GM12891 (cell line): ENCODE measurements around the gene ANKZF1.

Experiments used
- DNase-seq: peaks from one replicate; pipeline ENCODE4 v3.0.0; 2011; ENCODE audit warnings: low spot score; ENCODE audit not compliant: insufficient read length
- FAIRE-seq: peaks from 2 replicates; lab custom pipeline; 2011; peaks lifted over from hg19 to GRCh38; lab: Jason Lieb, UNC
- PAX5 ChIP-seq: IDR thresholded peaks from 2 replicates; pipeline ENCODE4 v1.6.1; 2011; ENCODE audit warnings: low read length, moderate library complexity, mild to moderate bottlenecking; ENCODE audit not compliant: insufficient read depth, severe bottlenecking
- POLR2A ChIP-seq: IDR thresholded peaks from 2 replicates; pipeline ENCODE4 v1.6.1; 2011; ENCODE audit warnings: low read depth, low read length, control low read depth
- POLR2AphosphoS5 ChIP-seq: IDR thresholded peaks from 2 replicates; pipeline ENCODE4 v1.6.1; 2011; ENCODE audit warnings: low read depth, low read length, control low read depth
- POU2F2 ChIP-seq: IDR thresholded peaks from 2 replicates; pipeline ENCODE4 v1.6.1; 2011; ENCODE audit warnings: low read depth, mild to moderate bottlenecking, control low read depth, low read length, moderate library complexity
- SPI1 ChIP-seq: IDR thresholded peaks from 2 replicates; pipeline ENCODE4 v1.6.1; 2011; ENCODE audit warnings: low read depth, low read length, control low read depth
- TAF1 ChIP-seq: IDR thresholded peaks from 2 replicates; pipeline ENCODE4 v1.6.1; 2011; ENCODE audit warnings: low read depth, low read length, control low read depth

Gene ANKZF1

DNA sequence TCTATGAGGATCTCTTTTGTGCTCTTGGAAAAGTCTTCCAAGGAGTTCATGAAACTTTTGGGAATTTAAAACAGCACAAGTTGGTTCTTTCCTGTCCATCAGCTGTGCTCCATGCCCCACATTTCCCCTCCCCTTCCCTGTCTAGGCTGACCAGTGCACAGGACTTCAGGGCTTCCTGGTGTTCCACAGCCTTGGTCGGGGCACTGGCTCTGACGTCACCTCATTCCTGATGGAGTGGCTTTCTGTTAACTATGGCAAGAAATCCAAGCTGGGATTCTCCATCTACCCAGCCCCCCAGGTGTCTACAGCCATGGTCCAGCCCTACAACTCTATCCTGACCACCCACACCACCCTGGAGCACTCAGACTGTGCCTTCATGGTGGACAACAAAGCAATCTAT is 41.4 kb downstream of the ANKZF1 start:
- no peak for FAIRE-seq
- no peak for TF ChIP-seq POU2F2
- TF ChIP-seq POLR2A = no peak
- TF ChIP-seq SPI1 = no peak
- no peak for TF ChIP-seq TAF1

DNA sequence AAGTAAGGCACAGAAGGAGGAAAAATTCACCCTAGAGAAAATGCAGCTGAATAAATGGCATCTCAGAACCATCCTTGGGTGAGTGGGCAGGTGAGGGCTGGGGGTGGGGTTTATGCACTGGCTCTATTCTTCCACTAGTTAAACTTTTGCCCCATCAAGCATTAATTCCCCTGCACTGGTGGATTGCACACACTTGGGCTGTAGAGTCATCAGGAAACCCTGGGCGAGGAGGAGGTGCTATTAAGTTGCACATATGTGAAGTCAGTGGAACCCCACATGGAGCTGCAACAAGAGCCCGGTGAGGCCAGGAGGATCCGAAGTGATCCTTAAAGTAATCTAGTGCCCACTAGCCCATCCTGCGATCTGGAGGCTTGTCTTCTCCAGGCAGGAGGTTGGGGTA is 42.8 kb downstream of the ANKZF1 start:
- FAIRE-seq = no peak
- TF ChIP-seq POU2F2 (no peak), SPI1 (no peak), PAX5 (no peak), POLR2AphosphoS5 (no peak), TAF1 (no peak), POLR2A (no peak)
- DNase-seq = no peak

More for the DNA sequence above, 41.4 kb downstream of the ANKZF1 start:
- DNase-seq = no peak

DNA sequence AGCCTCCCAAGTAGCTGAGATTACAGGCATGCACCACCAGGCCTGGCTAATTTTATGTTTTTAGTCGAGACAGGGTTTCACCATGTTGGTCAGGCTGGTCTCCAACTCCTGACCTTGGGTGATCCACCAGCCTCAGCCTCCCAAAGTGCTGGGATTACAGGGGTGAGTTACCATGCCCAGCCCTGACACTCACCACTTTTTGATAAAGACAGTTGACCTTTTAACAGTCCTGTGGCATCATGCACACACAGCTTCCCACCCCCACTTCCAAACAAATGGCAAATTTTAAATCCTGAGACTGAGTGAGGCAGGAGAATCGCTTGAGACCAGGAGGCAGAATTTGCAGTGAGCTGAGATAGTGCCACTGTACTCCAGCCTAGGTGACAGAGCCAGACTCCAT is 43.4 kb downstream of the ANKZF1 start:
- FAIRE-seq (no peak), DNase-seq (no peak)
- TF ChIP-seq POLR2AphosphoS5 (no peak), PAX5 (no peak), SPI1 (no peak), TAF1 (no peak), POLR2A (no peak), POU2F2 (no peak)

DNA sequence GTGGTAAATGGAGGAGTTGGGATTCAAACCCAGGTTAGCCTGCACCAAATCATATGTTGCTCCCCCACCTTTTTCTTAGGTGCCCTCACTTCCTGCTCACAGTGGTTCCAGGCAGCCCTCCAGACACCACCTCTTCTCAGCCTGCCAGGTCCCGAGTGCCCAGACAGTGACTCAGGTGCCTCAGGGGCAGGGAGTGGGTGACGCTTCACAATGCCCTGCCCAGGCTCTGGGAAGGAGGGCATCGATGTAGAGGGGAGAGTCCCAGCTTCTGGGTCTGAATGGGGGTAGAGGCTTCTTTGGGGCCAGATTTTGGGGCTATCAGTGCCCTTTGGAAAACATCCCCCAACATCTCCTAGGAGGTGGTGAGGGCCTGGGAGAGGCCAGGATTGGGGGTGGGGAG is 44.3 kb downstream of the ANKZF1 start:
- FAIRE-seq = no peak
- TF ChIP-seq PAX5 = no peak
- TF ChIP-seq TAF1 = no peak
- no peak for TF ChIP-seq POLR2A
- TF ChIP-seq SPI1 = no peak
- TF ChIP-seq POU2F2 = no peak
- TF ChIP-seq POLR2AphosphoS5 = no peak
- no peak for DNase-seq

DNA sequence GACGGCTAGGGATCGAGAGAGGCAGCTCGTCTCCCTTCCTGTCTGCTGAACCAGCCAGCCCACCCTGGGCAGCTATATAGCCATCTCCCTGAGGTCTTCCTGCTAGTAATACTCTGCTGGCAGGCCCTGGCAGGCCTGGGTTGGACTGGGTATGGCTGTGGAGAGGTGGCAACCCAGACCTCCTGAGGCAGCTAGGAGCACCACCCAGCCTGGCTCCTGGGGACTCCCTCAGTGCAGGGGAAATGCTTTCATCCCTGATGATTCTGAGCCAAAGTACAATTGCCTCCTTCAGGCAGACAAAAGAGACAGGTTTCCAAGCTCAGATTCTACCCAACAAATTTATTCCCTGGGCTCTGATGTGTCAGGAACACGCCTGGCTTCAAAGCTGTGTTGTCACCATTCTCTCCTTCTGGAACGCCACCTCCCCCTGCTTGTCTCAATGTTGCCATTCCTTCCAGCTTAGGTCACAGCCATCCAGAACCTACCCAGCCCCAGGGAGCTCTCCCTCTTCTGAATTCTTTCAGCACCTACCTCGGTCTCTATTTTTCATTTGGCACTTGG is 44.8 kb downstream of the ANKZF1 start:
- FAIRE-seq (no peak), DNase-seq (no peak)
- TF ChIP-seq POU2F2 (no peak), SPI1 (no peak), POLR2A (no peak), PAX5 (no peak), POLR2AphosphoS5 (no peak), TAF1 (no peak)

DNA sequence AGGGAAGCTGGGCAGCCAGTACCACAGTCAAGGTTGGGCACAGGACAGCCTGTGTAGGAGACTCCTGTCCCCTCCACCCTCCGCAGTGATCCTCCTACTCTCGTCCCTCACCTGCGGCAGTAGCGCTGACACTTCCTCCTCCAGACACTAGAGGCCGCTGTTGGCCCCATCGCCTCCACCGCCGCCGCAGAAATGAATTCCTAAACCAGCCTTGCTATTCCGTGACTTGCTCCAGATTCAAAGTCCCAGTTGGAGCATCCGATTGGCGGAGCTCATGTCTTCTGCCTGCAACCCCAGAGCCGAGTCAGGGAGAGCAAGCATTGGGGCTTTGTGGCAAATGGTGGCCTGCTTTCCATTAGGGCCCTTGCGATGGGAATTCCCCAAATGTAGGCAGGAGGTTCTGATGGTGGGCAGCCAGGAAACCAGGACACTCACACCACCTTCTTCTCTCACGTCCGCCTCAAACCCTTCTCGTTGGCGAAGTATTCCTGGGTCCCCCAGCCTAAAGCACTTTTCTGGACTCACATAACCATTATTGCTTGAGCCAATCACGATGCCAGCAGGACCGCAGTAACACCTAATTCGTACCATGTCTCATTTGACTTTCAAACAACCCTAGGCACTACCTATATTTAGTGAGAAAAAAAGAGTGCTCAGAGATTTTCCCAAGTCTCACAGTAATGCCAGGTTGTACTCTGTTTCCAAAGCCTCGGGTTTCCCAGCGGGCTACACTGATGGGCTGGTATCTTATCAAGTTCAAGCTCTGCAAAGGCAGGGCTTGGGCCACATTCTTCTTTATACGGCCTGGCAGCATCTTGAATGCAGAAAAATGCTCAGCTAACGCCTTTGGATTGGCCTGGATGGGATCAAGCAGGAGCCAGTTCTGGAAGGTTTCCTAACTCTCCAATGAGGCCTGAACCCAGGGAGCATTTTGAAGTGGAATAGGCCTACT is 48.4 kb downstream of the ANKZF1 start:
- DNase-seq (no peak), FAIRE-seq (no peak)
- TF ChIP-seq TAF1 (no peak), POLR2AphosphoS5 (no peak), POU2F2 (no peak), PAX5 (no peak), POLR2A (no peak), SPI1 (peak; percentile 40; the same call in 1 of the 2 replicates)

DNA sequence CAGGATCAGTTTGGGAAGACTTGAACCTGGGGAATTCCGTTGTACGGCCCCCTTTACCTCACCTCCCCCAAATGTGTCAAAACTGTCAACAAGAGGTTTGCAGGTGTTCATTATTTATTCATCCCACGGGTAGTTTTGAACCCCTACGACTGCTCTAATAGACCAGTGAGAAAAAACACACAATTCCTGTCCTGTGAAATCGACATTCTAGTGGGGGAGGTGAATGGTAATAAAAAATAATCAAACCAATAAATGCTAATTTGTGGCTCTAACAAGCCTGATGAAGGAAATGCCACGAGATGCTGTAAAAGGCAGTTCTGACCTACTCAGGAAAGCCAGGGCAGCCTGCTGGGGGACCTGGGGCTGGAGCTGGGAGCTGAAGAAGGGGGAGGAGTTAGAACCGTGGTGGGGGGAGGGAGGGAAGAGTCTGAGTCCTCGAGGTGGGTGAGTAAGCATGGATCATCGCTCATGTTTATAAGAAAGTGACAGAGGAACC is 49.1 kb downstream of the ANKZF1 start:
- DNase-seq = no peak
- no peak for FAIRE-seq
- 0 out of 2 replicates have a peak, but pooled peaks have one; percentile 45 for TF ChIP-seq POU2F2
- TF ChIP-seq POLR2AphosphoS5 = 0 out of 2 replicates have a peak, but pooled peaks have one; percentile 1
- TF ChIP-seq POLR2A = no peak
- no peak for TF ChIP-seq SPI1

DNA sequence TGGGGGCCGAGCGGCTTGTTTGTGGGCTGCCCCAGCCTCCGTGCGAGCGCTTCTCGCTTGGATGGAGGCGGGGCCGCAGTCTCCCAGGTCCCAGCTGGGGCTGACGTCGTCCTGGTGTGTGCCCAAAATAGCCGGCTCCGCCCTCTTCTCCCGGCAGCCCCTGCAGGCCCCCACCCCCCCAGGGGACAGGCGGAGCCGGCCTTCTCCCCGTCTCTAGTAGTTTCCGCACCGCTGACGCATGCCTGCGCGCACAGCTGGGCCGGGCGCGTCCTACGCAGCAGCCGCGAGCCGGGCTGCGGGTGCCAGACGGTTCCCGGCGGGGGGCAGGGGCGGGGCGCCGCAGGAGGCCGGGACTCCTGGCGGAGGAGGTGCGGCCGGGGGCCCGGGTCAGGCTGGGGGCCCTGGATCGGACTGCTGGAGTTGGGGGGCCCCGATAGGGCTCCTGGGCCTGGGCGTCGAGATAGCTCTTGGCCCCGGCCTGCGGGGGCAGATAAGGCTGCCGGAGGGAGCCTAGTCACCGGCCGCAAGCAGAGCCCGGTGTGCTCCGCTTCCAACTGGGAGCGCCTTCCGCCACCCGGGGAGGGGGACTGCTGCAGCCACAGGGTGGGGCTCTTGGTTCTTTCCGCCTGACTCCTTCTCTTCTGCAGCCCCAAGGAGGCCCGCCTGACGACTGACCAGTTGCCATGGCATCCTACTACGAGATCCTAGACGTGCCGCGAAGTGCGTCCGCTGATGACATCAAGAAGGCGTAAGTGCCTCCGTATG is 49.7 kb downstream of the ANKZF1 start, which contains the start of gene DNAJB2:
TSS of gene DNAJB2 (plus strand) at position 216 of the 765 bp plus-strand sequence. CDS start at position 684, 468 bp downstream.
- peak; percentile 95 for FAIRE-seq
- TF ChIP-seq POU2F2 (no peak), POLR2AphosphoS5 (peak; percentile 62), POLR2A (peak; percentile 54), PAX5 (peak; percentile 86), TAF1 (peak; percentile 52), SPI1 (no peak)

More for the DNA sequence above, 49.7 kb downstream of the ANKZF1 start, which contains the start of gene DNAJB2:
- DNase-seq = peak; percentile 100
